BJ (cell line): Measurements from ENCODE around the gene COL21A1. TPM values are rescaled to one million over a fixed set of nuclear protein-coding genes. Genes with fewer than 3 reads are reported as not detected.

Experiments
- CTCF ChIA-PET: fragments of 350-600 bp; formaldehyde crosslinking; extraction: SDS; loops from one replicate; lab custom pipeline; 2021; ENCODE audit warnings: antibody characterized with exemption, inconsistent platforms; lab: Yijun Ruan, JAX
- POLR2A ChIA-PET: fragments of 300-600 bp; sonication (Branson Sonifier 250); formaldehyde crosslinking; extraction: SDS; loops from one replicate; lab custom pipeline; 2021; ENCODE audit warnings: antibody characterized with exemption; lab: Charles Lee
- DNase-seq: peaks from one replicate; pipeline ENCODE4 v3.0.0-alpha.2; 2011; ENCODE audit warnings: low read depth
- H3K27me3 ChIP-seq: 2 replicates; pipeline ENCODE4 v1.6.0; 2011; ENCODE audit warnings: low read length; ENCODE audit not compliant: control insufficient read depth, insufficient read depth
- H3K36me3 ChIP-seq: 2 replicates; pipeline ENCODE4 v1.5.1; 2011; ENCODE audit warnings: low read length; ENCODE audit not compliant: control insufficient read depth, insufficient read depth
- H3K4me3 ChIP-seq: 2 replicates; pipeline ENCODE4 v1.5.1; 2011; ENCODE audit warnings: low read depth, mild to moderate bottlenecking, control low read depth, low read length
- CTCF ChIP-seq: IDR thresholded peaks from 2 replicates; pipeline ENCODE4 v1.5.1; 2011; ENCODE audit warnings: low read depth, mild to moderate bottlenecking, control low read depth, inconsistent platforms, low read length, moderate library complexity; ENCODE audit not compliant: insufficient read depth
- polyA plus RNA-seq: library from polyadenylated mRNA; depleted of rRNA; stranded (reverse); fragments of >200 nt; gene quantifications from 2 replicates; pipeline ENCODE4 v1.2.3, GENCODE V29; 2011

Gene COL21A1
- polyA plus RNA-seq, 1 experiment, result 0.07 TPM

GRCh38 chr6:56245903-56246351 lies 1.5 kb downstream of the COL21A1 start:
- no peak for TF ChIP-seq CTCF
- Histone ChIP-seq H3K4me3 (no peak overlapping the region), H3K27me3 (peaks cover 9% of the 10 kb centered on the region; the same call in 1 of the 2 replicates), H3K36me3 (no peaks in the 10 kb centered on the region)
- no peak for DNase-seq
- CTCF ChIA-PET, result interaction anchor here (0.6 to 1.2 kb wide), 2 partner anchors 15 to 42 kb away, joined by 3 to 4 read pairs; no protein-coding TSS in a partner anchor
- POLR2A ChIA-PET, result no interaction called here

GRCh38 chr6:56244528-56245253 lies 2.7 kb downstream of the COL21A1 start:
- H3K36me3 ChIP-seq, result no peaks in the 10 kb centered on the region
- H3K27me3 ChIP-seq, result peaks cover 9% of the 10 kb centered on the region; the same call in 1 of the 2 replicates
- TF ChIP-seq CTCF, result no peak
- H3K4me3 ChIP-seq, result no peak overlapping the region
- ChIA-PET CTCF (interaction anchor here (1.2 kb wide), 1 partner anchor 13 kb away, joined by 4 read pairs; no protein-coding TSS in a partner anchor), POLR2A (no interaction called here)
- no peak for DNase-seq

GRCh38 chr6:56244089-56244488 lies 3.3 kb downstream of the COL21A1 start:
- TF ChIP-seq CTCF, result no peak
- no peaks in the 10 kb centered on the region for H3K36me3 ChIP-seq
- no peak overlapping the region for H3K4me3 ChIP-seq
- H3K27me3 ChIP-seq, result peaks cover 9% of the 10 kb centered on the region; the same call in 1 of the 2 replicates
- ChIA-PET POLR2A (no interaction called here), CTCF (no interaction called here)
- no peak for DNase-seq

- TF ChIP-seq CTCF, result no peak
- Histone ChIP-seq H3K27me3 (peaks cover 9% of the 10 kb centered on the region; the same call in 1 of the 2 replicates), H3K36me3 (no peaks in the 10 kb centered on the region), H3K4me3 (no peak overlapping the region)
- ChIA-PET POLR2A (no interaction called here), CTCF (no interaction called here)
- no peak for DNase-seq
These were observed 3.8 kb downstream of the COL21A1 start for GRCh38 chr6:56243518-56244070.

GRCh38 chr6:56242346-56242745 lies 5.0 kb downstream of the COL21A1 start:
- ChIA-PET CTCF (no interaction called here), POLR2A (no interaction called here)
- no peak for TF ChIP-seq CTCF
- H3K27me3 ChIP-seq, result 0 out of 2 replicates have a peak, but pooled peaks cover 4% of the 10 kb centered on the region
- DNase-seq, result no peak
- no peak overlapping the region for H3K4me3 ChIP-seq
- no peaks in the 10 kb centered on the region for H3K36me3 ChIP-seq
